Ectodermal cell (in vitro differentiated cells): ENCODE results near the gene TMC1.

Source experiments
- H3K27ac ChIP-seq: 2 replicates; pipeline ENCODE4 v1.7.0; 2013; ENCODE audit warnings: mild to moderate bottlenecking, low read depth, low read length; ENCODE audit not compliant: insufficient read depth, poor library complexity, severe bottlenecking
- H3K27me3 ChIP-seq: 2 replicates; pipeline ENCODE4 v1.7.0; 2013; ENCODE audit warnings: mild to moderate bottlenecking, low read length; ENCODE audit not compliant: insufficient read depth, control insufficient read depth, poor library complexity, severe bottlenecking
- H3K36me3 ChIP-seq: one replicate; pipeline ENCODE4 v1.7.0; 2013; ENCODE audit warnings: low read length; ENCODE audit not compliant: control insufficient read depth, insufficient read depth
- H3K4me1 ChIP-seq: one replicate; pipeline ENCODE4 v1.7.0; 2013; ENCODE audit warnings: low read length; ENCODE audit not compliant: control insufficient read depth, insufficient read depth
- H3K4me3 ChIP-seq: 2 replicates; pipeline ENCODE4 v1.7.0; 2013; ENCODE audit warnings: low read depth, low read length, control low read depth; ENCODE audit not compliant: insufficient read depth
- H3K9me3 ChIP-seq: 2 replicates; pipeline ENCODE4 v1.7.0; 2013; ENCODE audit warnings: mild to moderate bottlenecking, low read length, moderate library complexity; ENCODE audit not compliant: control insufficient read depth
- WGBS, 2 experiments: methylation state at CpG; one replicate each; pipeline ENCODE4 v1.1.7; 2013; ENCODE audit warnings: missing lambda C conversion rate in 2 of 2; 5-methylcytosine and 5-hydroxymethylcytosine counted together

The TMC1 gene

DNA sequence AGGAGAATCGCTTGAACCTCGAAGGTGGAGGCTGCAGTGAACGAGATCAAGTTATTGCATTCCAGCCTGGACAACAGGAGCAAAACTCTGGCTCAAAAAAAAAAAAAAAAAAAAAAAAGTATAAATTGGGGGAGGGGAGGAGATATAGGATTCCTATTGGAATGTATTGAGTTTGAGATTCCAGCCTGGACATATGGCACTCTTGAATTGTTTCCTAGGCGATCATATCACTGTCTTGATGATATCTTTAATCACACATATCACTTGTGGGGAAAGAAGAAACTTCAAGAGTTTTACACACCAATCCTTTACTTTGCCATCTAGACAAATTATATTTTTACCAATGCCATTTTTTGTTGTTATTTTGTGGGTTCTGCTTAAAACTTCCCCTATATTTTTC lies 42.4 kb downstream of the TMC1 start:
- H3K27ac ChIP-seq = no peak overlapping the region
- WGBS, 2 experiments = 92 to 95% methylated on average over 4 of the region's 4 CpGs
- no peaks in the 10 kb centered on the region for H3K9me3 ChIP-seq
- no peaks in the 10 kb centered on the region for H3K36me3 ChIP-seq
- no peaks in the 10 kb centered on the region for H3K27me3 ChIP-seq
- H3K4me3 ChIP-seq = no peak overlapping the region
- H3K4me1 ChIP-seq = no peaks in the 10 kb centered on the region

GRCh38 chr9:72564479-72565281 lies 43.3 kb downstream of the TMC1 start:
- Histone ChIP-seq H3K4me1 (no peaks in the 10 kb centered on the region), H3K9me3 (no peaks in the 10 kb centered on the region), H3K27ac (no peak overlapping the region), H3K4me3 (no peak overlapping the region), H3K36me3 (no peaks in the 10 kb centered on the region), H3K27me3 (no peaks in the 10 kb centered on the region)
- 92% methylated on average over 2 of the region's 2 CpGs; no CpG with 5 or more reads in 1 of the 2 experiments for WGBS, 2 experiments

DNA sequence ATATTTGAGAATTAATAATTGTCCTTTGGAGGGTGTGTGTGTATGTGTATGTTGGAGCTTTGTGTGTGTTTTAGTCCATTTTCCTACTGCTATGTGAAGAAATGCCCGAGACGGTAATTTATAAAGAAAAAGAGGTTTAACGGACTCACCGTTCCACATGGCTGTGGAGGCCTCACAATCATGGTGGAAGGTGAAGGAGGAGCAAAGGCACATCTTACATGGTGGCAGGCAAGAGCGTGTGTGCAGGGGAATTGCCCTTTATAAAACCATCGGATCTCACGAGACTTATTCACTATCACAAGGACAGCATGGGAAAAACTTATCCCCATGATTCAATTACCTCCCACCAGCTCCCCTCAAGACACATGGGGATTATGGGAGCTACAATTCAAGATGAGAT lies 44.1 kb downstream of the TMC1 start:
- WGBS, 2 experiments = 94 to 95% methylated on average over 7 of the region's 7 CpGs

GRCh38 chr9:72574156-72574810 lies 52.9 kb downstream of the TMC1 start:
- H3K27me3 ChIP-seq = no peaks in the 10 kb centered on the region
- no peaks in the 10 kb centered on the region for H3K4me1 ChIP-seq
- H3K36me3 ChIP-seq = no peaks in the 10 kb centered on the region
- 89 to 91% methylated on average over 3 of the region's 3 CpGs for WGBS, 2 experiments
- no peaks in the 10 kb centered on the region for H3K9me3 ChIP-seq
- H3K4me3 ChIP-seq = no peak overlapping the region
- H3K27ac ChIP-seq = no peak overlapping the region

More for the DNA sequence above, 44.1 kb downstream of the TMC1 start:
- Histone ChIP-seq H3K4me1 (no peaks in the 10 kb centered on the region), H3K4me3 (no peak overlapping the region), H3K9me3 (no peaks in the 10 kb centered on the region), H3K27me3 (no peaks in the 10 kb centered on the region), H3K27ac (no peak overlapping the region), H3K36me3 (no peaks in the 10 kb centered on the region)

- H3K27me3 ChIP-seq = no peaks in the 10 kb centered on the region
- no peaks in the 10 kb centered on the region for H3K36me3 ChIP-seq
- H3K9me3 ChIP-seq = no peaks in the 10 kb centered on the region
- no peak overlapping the region for H3K4me3 ChIP-seq
- no peaks in the 10 kb centered on the region for H3K4me1 ChIP-seq
- 86 to 94% methylated on average over 2 of the region's 2 CpGs for WGBS, 2 experiments
- no peak overlapping the region for H3K27ac ChIP-seq
Measured at GRCh38 chr9:72575666-72576065, 54.3 kb downstream of the TMC1 start.

DNA sequence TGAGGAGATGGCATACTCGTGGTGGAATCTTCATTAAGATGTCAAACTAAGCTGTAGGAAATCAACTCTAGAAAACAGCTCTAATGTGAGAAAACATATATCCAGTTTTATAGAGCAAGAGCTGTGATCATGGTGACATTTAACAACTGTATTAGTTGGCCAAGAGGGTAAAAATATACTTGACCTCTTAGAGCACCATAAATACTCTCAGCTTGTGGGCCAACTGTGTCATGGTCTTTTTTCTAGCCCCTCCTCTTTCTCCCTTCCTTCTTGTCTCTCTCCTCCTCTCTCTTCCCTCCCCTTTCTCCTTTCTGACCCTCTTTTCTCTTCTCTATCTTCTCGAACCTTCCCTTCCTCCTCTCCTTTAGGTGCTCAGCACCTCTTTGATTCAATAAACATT lies 54.7 kb downstream of the TMC1 start:
- no peaks in the 10 kb centered on the region for H3K4me1 ChIP-seq
- WGBS, 2 experiments = 90 to 95% methylated on average over 2 of the region's 2 CpGs
- no peak overlapping the region for H3K4me3 ChIP-seq
- no peaks in the 10 kb centered on the region for H3K27me3 ChIP-seq
- no peak overlapping the region for H3K27ac ChIP-seq
- H3K9me3 ChIP-seq = no peaks in the 10 kb centered on the region
- no peaks in the 10 kb centered on the region for H3K36me3 ChIP-seq

GRCh38 chr9:72577212-72577753 lies 55.9 kb downstream of the TMC1 start:
- Histone ChIP-seq H3K27me3 (no peaks in the 10 kb centered on the region), H3K36me3 (no peaks in the 10 kb centered on the region), H3K27ac (no peak overlapping the region), H3K9me3 (no peaks in the 10 kb centered on the region), H3K4me3 (no peak overlapping the region), H3K4me1 (no peaks in the 10 kb centered on the region)
- 93 to 98% methylated on average over 4 of the region's 4 CpGs for WGBS, 2 experiments

DNA sequence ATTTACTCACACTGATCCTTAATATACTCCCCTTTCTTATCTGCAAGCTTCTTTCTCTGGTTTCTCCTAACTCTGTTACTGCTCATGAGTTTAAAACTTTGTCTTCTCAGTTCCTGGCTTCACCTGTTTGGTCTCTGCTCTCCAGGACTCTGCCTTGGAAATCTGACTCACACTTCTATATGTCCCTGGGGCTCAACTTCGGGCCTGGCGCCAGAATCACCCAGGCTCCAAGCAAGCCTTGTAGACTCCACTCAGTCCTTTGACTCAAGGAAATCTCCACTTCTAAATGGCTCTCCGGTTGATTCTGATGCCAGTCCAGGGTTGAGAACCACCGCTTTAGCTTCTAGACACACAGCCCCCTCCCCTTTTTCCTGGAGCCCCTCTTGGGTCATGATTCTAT lies 57.8 kb downstream of the TMC1 start:
- H3K4me3 ChIP-seq = no peak overlapping the region
- H3K9me3 ChIP-seq = no peaks in the 10 kb centered on the region
- no peaks in the 10 kb centered on the region for H3K27me3 ChIP-seq
- no peak overlapping the region for H3K27ac ChIP-seq
- no peaks in the 10 kb centered on the region for H3K36me3 ChIP-seq
- no peaks in the 10 kb centered on the region for H3K4me1 ChIP-seq
- WGBS, 2 experiments = 91% methylated on average over 4 of the region's 4 CpGs

DNA sequence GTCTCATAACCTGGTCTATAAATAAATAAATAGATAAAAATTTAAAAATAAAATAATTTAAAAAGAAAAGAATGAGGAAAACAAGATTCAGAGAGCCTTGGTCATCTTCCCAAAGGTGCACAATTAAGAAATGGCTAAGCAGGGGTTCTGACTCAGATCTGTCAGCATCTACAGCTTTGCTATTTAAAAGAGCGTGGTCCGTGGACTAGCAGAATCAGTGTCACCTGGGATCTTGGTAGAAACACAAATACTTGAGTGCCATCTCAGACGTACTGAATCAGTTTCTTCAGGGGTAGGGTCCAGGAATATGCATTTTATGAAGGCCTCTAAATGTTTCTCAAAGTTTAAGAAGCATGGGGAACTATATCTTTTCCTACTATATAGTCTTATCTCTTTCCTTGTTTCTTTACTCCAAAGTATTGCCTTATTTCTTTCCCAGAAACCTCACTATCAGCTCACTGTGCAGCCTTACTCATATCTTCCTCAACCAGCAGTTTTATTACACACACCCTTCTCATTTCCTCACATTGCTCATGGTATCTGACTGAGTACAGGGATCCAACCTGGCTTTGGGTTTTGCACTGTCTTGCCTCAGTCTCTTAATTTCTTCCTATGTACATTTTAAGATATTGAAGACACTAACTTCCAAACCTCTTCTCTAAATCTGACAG lies 58.6 kb downstream of the TMC1 start:
- Histone ChIP-seq H3K9me3 (no peaks in the 10 kb centered on the region), H3K27me3 (no peaks in the 10 kb centered on the region), H3K4me1 (no peaks in the 10 kb centered on the region), H3K4me3 (no peak overlapping the region), H3K27ac (no peak overlapping the region), H3K36me3 (no peaks in the 10 kb centered on the region)
- 95 to 97% methylated on average over 3 of the region's 3 CpGs for WGBS, 2 experiments

- H3K27me3 ChIP-seq = no peaks in the 10 kb centered on the region
- WGBS, 2 experiments = 91 to 93% methylated on average over 9 of the region's 9 CpGs
- no peak overlapping the region for H3K27ac ChIP-seq
- H3K4me3 ChIP-seq = no peak overlapping the region
- H3K36me3 ChIP-seq = no peaks in the 10 kb centered on the region
- H3K9me3 ChIP-seq = no peaks in the 10 kb centered on the region
- no peaks in the 10 kb centered on the region for H3K4me1 ChIP-seq
Measured at GRCh38 chr9:72581694-72582093, 60.3 kb downstream of the TMC1 start.
